HG02798 (cell line): ENCODE data around the gene TMPRSS9.
"Not testable (repeated sequence)": the region's sequence is repeated elsewhere in the genome, so short reads cannot be mapped to it uniquely, and the experiment has no call there.

Experiments used
- ATAC-seq: cut with Tn5 transposase; IDR thresholded peaks from one replicate; pipeline ENCODE4 v1.9.1; 2021; ENCODE audit warnings: mild to moderate bottlenecking; ENCODE audit not compliant: unreplicated experiment, poor library complexity

The TMPRSS9 gene

GRCh38 chr19:2341244-2341751, 18.8 kb upstream of the TMPRSS9 start:
- ATAC-seq, result no peak

GRCh38 chr19:2341982-2342381, 18.1 kb upstream of the TMPRSS9 start:
- ATAC-seq, result no peak

- no peak for ATAC-seq
These were observed 17.3 kb upstream of the TMPRSS9 start for GRCh38 chr19:2342656-2343288.

- no peak for ATAC-seq
These were observed 16.6 kb upstream of the TMPRSS9 start for GRCh38 chr19:2343289-2343982.

- ATAC-seq, result no peak
These were observed 15.6 kb upstream of the TMPRSS9 start for GRCh38 chr19:2344381-2344870.

GRCh38 chr19:2345076-2345475, 15.0 kb upstream of the TMPRSS9 start:
- no peak for ATAC-seq

GRCh38 chr19:2345794-2346663, 14.0 kb upstream of the TMPRSS9 start:
- no peak for ATAC-seq

GRCh38 chr19:2349818-2350217, 10.2 kb upstream of the TMPRSS9 start:
- ATAC-seq, result not testable (repeated sequence)

GRCh38 chr19:2350656-2351055, 9.4 kb upstream of the TMPRSS9 start:
- no peak for ATAC-seq

GRCh38 chr19:2351591-2351990, 8.5 kb upstream of the TMPRSS9 start:
- ATAC-seq, result no peak

- no peak for ATAC-seq
These were observed 7.9 kb upstream of the TMPRSS9 start for GRCh38 chr19:2352121-2352520.

GRCh38 chr19:2353159-2353886, 6.7 kb upstream of the TMPRSS9 start:
- ATAC-seq, result no peak

- no peak for ATAC-seq
These were observed 6.0 kb upstream of the TMPRSS9 start for GRCh38 chr19:2353887-2354592.

- ATAC-seq, result no peak
These were observed 5.4 kb upstream of the TMPRSS9 start for GRCh38 chr19:2354670-2355069.

- no peak for ATAC-seq
These were observed 4.7 kb upstream of the TMPRSS9 start for GRCh38 chr19:2355168-2356035.

- ATAC-seq, result no peak
These were observed 3.9 kb upstream of the TMPRSS9 start for GRCh38 chr19:2356036-2356646.

GRCh38 chr19:2357279-2358206, 2.5 kb upstream of the TMPRSS9 start:
- ATAC-seq, result no peak
